HepG2 (cell line): ENCODE data around the gene MVK. TPM values are rescaled to one million over a fixed set of nuclear protein-coding genes. Genes with fewer than 3 reads are reported as not detected.
A peak's percentile ranks its signal among the peaks of the same experiment; 100 is the strongest.
"Not testable (repeated sequence)": the region's sequence is repeated elsewhere in the genome, so short reads cannot be mapped to it uniquely, and the experiment has no call there.

Source experiments
- ATAC-seq: fragments of 200-7000 bp; cut with Tn5 transposase; 3 replicates; pipeline ENCODE4 v1.9.1; 2020; ENCODE audit warnings: mild to moderate bottlenecking, moderate library complexity
- BruUV-seq: library from RNA; stranded (reverse); fragments of 400-500 nt; replicated peaks from 2 replicates; lab custom pipeline; 2021; lab: Mats Ljungman, UMichigan
- CTCF ChIA-PET: fragments of 300-600 bp; formaldehyde crosslinking; extraction: SDS; loops from one replicate; lab custom pipeline; 2021; ENCODE audit warnings: low total read pairs, inconsistent platforms, low intra/inter-chr PET ratio; lab: Yijun Ruan, JAX
- POLR2A ChIA-PET: fragments of 350-600 bp; sonication (Branson Sonifier 250); formaldehyde crosslinking; loops from one replicate; lab custom pipeline; 2020; ENCODE audit warnings: antibody characterized with exemption, inconsistent platforms; lab: Yijun Ruan, JAX
- DNase-seq: peaks from one replicate; pipeline ENCODE4 v3.0.0-alpha.2; 2015; ENCODE audit warnings: low spot score
- FAIRE-seq: peaks from 3 replicates; lab custom pipeline; 2011; peaks lifted over from hg19 to GRCh38; lab: Jason Lieb, UNC
- H2AFZ ChIP-seq: one replicate; pipeline ENCODE4 v1.6.1; 2011; ENCODE audit warnings: low read length, inconsistent platforms
- H3K27ac ChIP-seq: fragments of 300-600 bp; 3 replicates; pipeline ENCODE4 v1.8.0; 2011; ENCODE audit warnings: mixed run types, mild to moderate bottlenecking, mixed read lengths, low read length, inconsistent platforms; ENCODE audit not compliant: insufficient read depth; ENCODE audit errors: extremely low read length
- H3K27me3 ChIP-seq, 2 experiments: fragments of 200-600 bp in 1 of 2; 2 replicates in 1 of 2; 3 replicates in 1 of 2; pipeline versions ENCODE4 v1.6.0 to v1.8.0; 2011; ENCODE audit warnings: low read length in 2 of 2, mild to moderate bottlenecking in 2 of 2, moderate library complexity in 2 of 2, inconsistent platforms in 1 of 2; ENCODE audit not compliant: insufficient read depth in 2 of 2, control insufficient read depth in 1 of 2
- H3K36me3 ChIP-seq, 2 experiments: fragments of 200-600 bp in 1 of 2; replicated peaks in 1 of 2; 2 replicates in 1 of 2; 3 replicates in 1 of 2; pipeline versions ENCODE4 v1.5.1 to v1.8.0; 2011; ENCODE audit warnings: low read length in 2 of 2, inconsistent platforms in 1 of 2; ENCODE audit not compliant: insufficient read depth in 2 of 2, control insufficient read depth in 1 of 2
- H3K4me1 ChIP-seq: 2 replicates; pipeline ENCODE4 v1.5.1; 2012; ENCODE audit warnings: low read length, inconsistent platforms; ENCODE audit not compliant: insufficient read depth
- H3K4me2 ChIP-seq: 2 replicates; pipeline ENCODE4 v1.6.0; 2011; ENCODE audit warnings: low read depth, low read length, inconsistent platforms
- H3K4me3 ChIP-seq, 3 experiments: fragments of 200-600 bp in 1 of 3; sonication (generic), shearing (Covaris generic) in 1 of 3; replicated peaks in 1 of 3; 2 replicates each; pipeline ENCODE4 v1.5.1; 2011 to 2016; ENCODE audit warnings: low read length in 3 of 3, inconsistent platforms in 2 of 3, low read depth in 2 of 3, mild to moderate bottlenecking in 2 of 3, control low read depth in 1 of 3, mixed read lengths in 1 of 3; ENCODE audit not compliant: insufficient read depth in 1 of 3
- H3K79me2 ChIP-seq: one replicate; pipeline ENCODE4 v1.6.1; 2011; ENCODE audit warnings: low read length, inconsistent platforms; ENCODE audit not compliant: insufficient read depth
- H3K9ac ChIP-seq: 2 replicates; pipeline ENCODE4 v1.6.0; 2011; ENCODE audit warnings: mild to moderate bottlenecking, low read depth, low read length, inconsistent platforms; ENCODE audit not compliant: insufficient read depth
- H3K9me3 ChIP-seq: 2 replicates; pipeline ENCODE4 v1.5.1; 2012; ENCODE audit warnings: mild to moderate bottlenecking, low read length
- H4K20me1 ChIP-seq: 2 replicates; pipeline ENCODE4 v1.6.0; 2011; ENCODE audit warnings: inconsistent platforms, mild to moderate bottlenecking, low read length, moderate library complexity; ENCODE audit not compliant: insufficient read depth
- IKZF4 ChIP-seq: sonication (generic); formaldehyde crosslinking; IDR thresholded peaks from 2 replicates; pipeline ENCODE4 v1.5.1; 2020; ENCODE audit warnings: borderline replicate concordance, mild to moderate bottlenecking, low read depth, missing genetic modification reagents; ENCODE audit errors: not compliant biosample characterization
- NFRKB ChIP-seq: fragments of 450-650 bp; IDR thresholded peaks from 2 replicates; pipeline ENCODE4 v1.6.1; 2017
- ZNF121 ChIP-seq: sonication (generic); formaldehyde crosslinking; IDR thresholded peaks from 2 replicates; pipeline ENCODE4 v1.5.0; 2020; ENCODE audit warnings: mild to moderate bottlenecking, missing genetic modification reagents
- ZNF768 ChIP-seq: sonication (generic); formaldehyde crosslinking; IDR thresholded peaks from 2 replicates; pipeline ENCODE4 v1.4.0; 2020; ENCODE audit warnings: missing genetic modification reagents
- WGBS: methylation state at CpG from one replicate; pipeline ENCODE4 v1.1.6; 2017; ENCODE audit warnings: low lambda C conversion rate; 5-methylcytosine and 5-hydroxymethylcytosine counted together
- in situ Hi-C: cut with HindIII; loops from 2 replicates; pipeline ENCODE4 v1.10.0; 2017; ENCODE audit warnings: low pct_unique_long_range_greater_than_20kb; ENCODE audit not compliant: extremely low pct_ligation_motif_present
- intact Hi-C: fragments of 100-400 bp; cut with micrococcal nuclease; formaldehyde crosslinking; loops from one replicate; pipeline ENCODE4 v1.10.0; 2022; ENCODE audit not compliant: unreplicated experiment
- polyA plus RNA-seq, 8 experiments: library from polyadenylated mRNA; depleted of rRNA in 3 of 8; stranded (reverse) in 7 of 8; unstranded in 1 of 8; fragments of >200 nt; fragmentation: Illumina TruSeq in 4 of 8; extraction: Trizol in 4 of 8; gene quantifications; 2 replicates each; pipeline versions ENCODE4 v1.2.1 to v1.2.3, GENCODE V29; 2011 to 2016; ENCODE audit warnings: low read depth in 4 of 8, missing spikeins in 1 of 8, mixed read lengths in 1 of 8; ENCODE audit not compliant: insufficient read depth in 1 of 8
- total RNA-seq, 5 experiments: library from RNA; depleted of rRNA; stranded (reverse); fragments of >200 nt; fragmentation: Illumina TruSeq; extraction: Trizol; gene quantifications; 2 replicates each; pipeline ENCODE4 v1.2.3, GENCODE V29; 2016; ENCODE audit warnings: low read depth in 1 of 5

MVK gene
- total and polyA plus RNA-seq, 2 of the 13 experiments (the other 11 are each of a cell fraction or from before 2014, with no cell fraction given) = 11.6 to 66.9 TPM

GRCh38 chr12:109601557-109601956, 28.0 kb downstream of the MVK start:
- in situ Hi-C loops = no loop called here

GRCh38 chr12:109602132-109602531, 28.5 kb downstream of the MVK start:
- H3K9ac ChIP-seq, FAIRE-seq, DNase-seq, POLR2A ChIA-PET, CTCF ChIA-PET, H4K20me1 ChIP-seq, H3K4me3 ChIP-seq, H3K79me2 ChIP-seq, H3K36me3 ChIP-seq, H3K4me2 ChIP-seq, in situ Hi-C loops, intact Hi-C loops, H3K9me3 ChIP-seq, BruUV-seq, H3K27ac ChIP-seq, H2AFZ ChIP-seq, H3K27me3 ChIP-seq, ATAC-seq: not testable (repeated sequence)
- peaks cover 77% of the 10 kb centered on the region for H3K4me1 ChIP-seq
- 57% methylated on average over 5 of the region's 5 CpGs for WGBS
- peak; percentile 87 for TF ChIP-seq ZNF121 (CRISPR knock-in tag)
- TF ChIP-seq, all 625 proteins: peak for 1; not testable (repeated sequence) for 624

More at GRCh38 chr12:109601557-109601956, 28.0 kb downstream of the MVK start:
- Histone ChIP-seq H3K27me3 (no peaks in the 10 kb centered on the region; a peak in 3 of 5 replicates), H3K9me3 (no peaks in the 10 kb centered on the region)
- POLR2A ChIA-PET = no interaction called here
- intact Hi-C loops = no loop called here
- no peak for DNase-seq
- BruUV-seq = no TSS peak
- WGBS = 77% methylated on average over 7 of the region's 8 CpGs
- TF ChIP-seq ZNF768 (CRISPR knock-in tag) = peak; percentile 93
- no peak for TF ChIP-seq IKZF4 (CRISPR knock-in tag)
- TF ChIP-seq NFRKB = no peak
- TF ChIP-seq, all 625 proteins: peak for 1
- Histone ChIP-seq H3K79me2 (no peaks in the 10 kb centered on the region), H3K4me3 (no peak overlapping the region), H3K4me2 (no peak overlapping the region), H3K27ac (no peak overlapping the region), H3K9ac (no peak overlapping the region), H2AFZ (no peak overlapping the region), H4K20me1 (no peaks in the 10 kb centered on the region), H3K36me3 (no peaks in the 10 kb centered on the region), H3K4me1 (peaks cover 72% of the 10 kb centered on the region)
- CTCF ChIA-PET = no interaction called here
- no peak for FAIRE-seq
- ATAC-seq = no peak
